T-helper 22 cell (primary cell): ENCODE measurements around the gene SRMS.
A peak's percentile ranks its signal among the peaks of the same experiment; 100 is the strongest.

Experiments
- DNase-seq: peaks from one replicate; pipeline ENCODE4 v3.0.0-alpha.2; 2020; ENCODE audit warnings: low read depth

Gene SRMS

DNA sequence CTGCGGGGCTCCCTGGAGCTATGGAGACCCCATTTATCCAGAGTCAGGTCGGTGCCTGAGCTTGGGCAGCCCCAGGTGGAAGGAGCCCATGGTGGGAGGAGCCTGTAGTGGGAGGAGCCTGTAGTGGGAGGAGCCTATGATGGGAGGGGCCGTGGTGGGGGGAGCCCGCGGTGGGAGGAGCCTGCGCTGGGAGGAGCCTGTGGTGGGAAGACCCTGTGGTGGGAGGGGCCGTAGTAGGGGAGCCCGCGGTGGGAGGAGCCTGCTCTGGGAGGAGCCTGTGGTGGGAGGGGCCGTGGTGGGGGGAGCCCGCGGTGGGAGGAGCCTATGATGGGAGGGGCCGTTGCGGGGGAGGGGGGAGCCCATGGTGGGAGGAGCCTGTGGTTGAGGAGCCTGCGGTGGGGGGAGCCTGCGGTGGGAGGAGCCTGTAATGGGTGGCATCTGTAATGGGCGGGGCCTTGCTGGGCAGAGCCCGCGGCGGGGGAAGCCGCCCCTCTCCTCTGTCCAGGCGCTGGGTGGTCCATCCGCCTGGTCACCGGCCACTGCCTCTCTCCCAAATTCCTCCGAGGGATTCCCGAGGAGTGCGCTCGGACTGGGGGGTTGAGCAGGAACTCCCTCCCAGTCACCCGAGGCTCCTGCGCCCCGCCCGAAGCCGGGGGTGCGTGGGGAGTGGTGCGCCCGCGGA is 5.8 kb upstream of the SRMS start:
- peak; percentile 93 for DNase-seq

DNA sequence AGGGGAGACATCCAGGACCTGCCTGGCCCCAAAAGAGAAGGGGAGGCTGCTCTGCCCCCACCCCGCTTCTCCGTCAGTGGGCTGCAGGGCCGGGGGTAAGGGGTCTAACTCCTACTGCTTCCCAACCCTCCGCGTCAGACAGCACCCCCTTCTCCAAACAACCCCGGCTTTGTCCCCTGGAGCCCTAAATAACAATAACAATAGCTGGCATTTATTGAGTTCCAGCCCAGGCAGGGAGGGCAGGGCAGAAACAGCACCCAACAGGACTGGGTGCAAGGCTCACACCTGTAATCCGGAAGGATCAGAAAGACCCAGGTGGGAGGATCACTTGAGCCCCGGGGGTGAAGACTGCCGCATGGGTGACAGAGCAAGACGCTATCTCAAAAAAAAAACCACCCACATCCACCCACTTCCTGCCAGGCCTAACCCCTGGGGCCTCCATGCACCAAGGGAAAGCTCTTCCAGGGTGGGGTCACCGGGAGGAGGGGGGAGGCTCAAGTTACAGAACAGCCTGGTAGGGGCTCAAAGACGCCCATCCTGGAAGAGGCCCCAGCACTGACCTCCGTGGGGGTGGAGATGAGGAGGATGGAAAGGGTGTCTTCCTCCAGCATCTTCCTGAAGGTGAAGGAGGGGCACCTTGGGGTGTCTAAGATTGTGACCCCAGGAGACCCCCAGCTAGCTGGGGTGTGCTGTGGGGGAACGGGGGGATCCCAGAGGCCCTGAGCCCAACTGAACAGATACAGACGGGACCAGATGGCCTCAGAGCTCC is 5.1 kb upstream of the SRMS start:
- peak; percentile 54 for DNase-seq

DNA sequence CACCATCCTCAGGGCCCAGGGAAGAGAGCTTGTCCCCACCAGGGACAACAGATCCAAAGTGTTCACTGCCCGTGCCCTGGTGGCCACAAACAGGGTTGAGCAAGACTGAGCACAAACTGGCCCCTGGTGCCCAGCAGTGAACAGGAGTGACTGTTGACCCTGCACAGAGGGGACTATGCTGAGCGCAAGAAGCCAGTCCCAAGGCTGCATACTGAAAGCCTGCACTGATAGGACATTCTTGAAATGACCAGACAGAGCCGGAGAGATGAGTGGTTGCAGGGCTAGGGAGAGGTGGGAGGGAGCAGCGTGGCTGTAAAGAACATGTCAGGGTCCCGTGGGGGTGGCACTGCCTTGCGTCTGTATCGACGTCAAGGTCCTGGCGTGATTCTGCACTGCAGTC is 3.5 kb upstream of the SRMS start:
- no peak for DNase-seq

DNA sequence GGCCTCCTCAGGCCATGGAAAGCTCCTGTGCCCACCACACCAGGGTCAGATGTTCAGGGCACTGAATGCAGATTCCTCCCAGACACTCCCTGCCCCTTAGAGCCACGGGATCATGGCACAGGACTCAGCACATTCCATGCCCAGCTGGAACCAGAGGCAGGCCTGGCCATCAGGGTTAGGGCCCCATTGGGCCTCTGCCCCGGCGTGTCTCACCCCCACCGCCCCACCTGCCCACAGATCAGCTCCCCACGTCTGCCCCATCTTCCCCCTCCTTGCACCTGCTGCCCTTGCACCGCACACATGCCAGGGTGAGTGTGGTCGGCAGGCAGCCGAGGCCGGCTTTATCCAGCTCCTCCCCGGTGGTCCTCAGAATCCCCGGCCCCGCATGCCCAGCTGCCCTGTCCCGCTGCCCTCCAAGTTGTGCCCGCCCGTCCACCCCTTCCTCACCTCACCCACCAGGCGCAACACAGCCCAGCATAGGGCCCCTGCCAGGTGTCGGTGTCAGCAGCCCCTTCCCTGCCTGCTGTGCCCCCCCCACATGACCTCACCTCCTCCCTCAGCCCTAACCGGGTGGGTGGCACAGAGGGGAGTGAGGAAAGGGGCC is 2.2 kb upstream of the SRMS start:
- no peak for DNase-seq

DNA sequence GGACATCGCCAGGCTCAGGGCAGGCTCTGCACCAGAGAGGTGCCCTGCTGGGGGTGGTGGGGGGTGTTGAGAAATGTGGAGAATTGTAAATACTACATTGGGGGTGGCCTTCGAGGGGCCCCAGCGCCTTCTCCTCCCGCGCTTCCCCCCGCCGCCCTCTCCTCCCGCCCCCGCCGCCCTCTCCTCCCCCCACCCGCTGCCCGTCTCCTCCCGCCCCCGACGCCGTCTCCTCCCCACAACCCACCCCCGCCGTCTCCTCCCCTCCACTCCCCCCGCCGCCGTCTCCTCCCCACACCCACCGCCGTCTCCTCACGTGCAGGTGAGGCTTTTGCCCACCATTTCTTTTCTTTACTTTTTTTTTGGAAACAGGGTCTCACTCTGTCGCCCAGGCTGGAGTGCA is 1.5 kb upstream of the SRMS start:
- no peak for DNase-seq

DNA sequence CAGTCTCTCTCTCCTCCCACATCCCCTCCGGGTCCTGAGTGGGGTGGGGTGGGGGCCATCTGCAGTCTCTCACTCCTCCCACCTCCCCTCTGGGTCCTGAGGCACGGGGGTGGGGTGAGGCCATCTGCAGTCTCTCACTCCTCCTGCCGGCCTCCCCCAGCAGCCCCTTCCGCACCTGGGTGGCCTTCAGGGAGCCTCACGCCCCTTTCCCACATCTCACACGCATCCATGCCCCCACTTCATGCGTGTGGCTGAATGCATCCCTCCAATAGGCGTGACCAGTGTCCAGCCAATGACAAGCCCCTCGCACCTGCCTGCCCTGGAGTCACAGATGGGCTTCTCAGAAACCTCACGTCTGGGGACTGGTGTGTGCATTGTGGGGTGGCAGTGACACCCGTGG is 993 bp upstream of the SRMS start:
- no peak for DNase-seq

DNA sequence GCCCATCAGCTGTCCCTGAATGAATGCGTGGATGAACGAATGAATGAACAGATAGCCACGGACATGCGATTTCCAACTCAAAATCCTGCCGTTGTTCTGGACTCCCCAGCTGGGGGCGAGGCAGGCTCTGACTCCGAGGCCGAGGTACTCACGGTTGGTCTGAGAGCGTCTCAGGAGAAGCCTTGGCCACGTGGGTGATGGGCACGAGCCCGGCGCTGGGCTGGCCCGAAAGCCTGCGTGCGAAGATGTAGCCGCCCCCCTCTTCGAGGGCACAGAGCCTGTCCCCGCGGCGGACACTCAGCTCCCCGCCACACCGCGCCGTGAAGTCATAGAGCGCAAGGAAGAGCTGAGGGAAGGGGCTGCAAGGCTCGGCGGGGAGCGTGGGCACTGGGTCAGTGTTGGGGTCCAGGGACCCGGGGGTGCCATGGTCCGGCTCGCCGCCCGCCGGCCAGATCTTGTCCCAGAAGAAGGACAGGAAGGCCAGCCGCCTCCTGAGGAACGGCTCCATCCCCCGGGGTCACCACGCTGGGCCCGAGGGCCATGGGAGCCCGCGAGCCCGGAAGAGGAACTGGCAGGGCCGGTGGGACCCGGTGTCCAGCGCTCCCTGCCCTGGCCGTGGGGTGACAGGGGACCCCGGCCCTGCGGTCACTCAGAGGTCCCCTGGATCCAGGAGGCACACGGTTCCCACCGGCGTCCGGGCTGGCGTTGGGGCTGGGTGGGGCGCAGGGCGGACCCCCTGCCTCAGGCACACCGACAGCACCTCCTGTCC is 409 bp downstream of the SRMS start:
- no peak for DNase-seq

DNA sequence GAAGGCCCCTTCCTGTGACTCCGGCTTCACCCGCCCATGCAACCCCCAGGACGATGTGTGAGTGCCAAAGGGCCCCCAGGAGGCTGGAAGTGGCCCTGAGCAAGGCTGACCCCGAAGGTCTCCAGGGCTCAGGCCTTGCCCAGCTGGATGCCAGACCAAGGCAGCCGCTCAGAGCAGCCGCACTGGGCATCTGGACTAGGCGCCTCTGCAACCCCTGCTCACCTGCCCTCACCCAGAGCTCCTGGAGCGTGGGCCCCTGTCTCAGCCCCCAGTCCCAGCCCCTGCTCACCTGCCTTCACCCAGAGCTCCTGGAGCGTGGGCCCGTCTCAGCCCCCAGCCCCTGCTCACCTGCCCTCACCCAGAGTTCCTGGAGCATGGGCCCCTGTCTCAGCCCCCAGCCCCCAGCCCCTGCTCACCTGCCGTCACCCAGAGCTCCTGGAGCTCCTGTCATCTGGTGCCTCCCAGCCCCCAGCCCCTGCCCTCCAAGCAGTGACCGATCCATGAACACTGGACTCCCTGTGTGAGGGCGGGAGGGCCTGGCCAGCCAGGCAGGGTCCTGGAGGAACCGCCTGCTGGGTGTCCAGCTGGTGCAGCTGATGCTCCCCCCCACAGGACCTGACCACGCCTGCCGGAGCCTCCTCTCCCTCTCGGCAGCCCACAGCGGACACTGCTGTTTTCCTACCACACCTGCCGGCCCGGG is 1.1 kb downstream of the SRMS start:
- no peak for DNase-seq

DNA sequence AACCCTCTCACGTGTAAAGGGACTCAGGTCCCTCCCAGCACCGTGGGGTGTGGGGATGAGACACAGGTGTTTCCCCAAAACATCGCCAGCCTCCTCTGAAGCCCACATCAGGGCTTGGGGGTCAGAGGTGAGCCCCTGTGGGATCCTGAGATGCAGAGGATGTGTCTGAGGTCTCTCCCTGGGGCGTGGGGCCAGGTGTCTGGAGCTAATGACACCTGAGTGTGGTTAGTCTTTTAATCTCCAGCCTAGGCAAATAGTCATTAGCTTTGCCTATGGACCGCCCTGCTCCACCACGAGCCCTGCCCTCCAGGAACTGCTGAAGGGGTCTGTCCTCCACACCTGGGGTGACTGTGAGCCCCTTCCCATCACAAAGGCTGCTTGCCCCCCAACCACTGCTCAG is 1.7 kb downstream of the SRMS start:
- no peak for DNase-seq

DNA sequence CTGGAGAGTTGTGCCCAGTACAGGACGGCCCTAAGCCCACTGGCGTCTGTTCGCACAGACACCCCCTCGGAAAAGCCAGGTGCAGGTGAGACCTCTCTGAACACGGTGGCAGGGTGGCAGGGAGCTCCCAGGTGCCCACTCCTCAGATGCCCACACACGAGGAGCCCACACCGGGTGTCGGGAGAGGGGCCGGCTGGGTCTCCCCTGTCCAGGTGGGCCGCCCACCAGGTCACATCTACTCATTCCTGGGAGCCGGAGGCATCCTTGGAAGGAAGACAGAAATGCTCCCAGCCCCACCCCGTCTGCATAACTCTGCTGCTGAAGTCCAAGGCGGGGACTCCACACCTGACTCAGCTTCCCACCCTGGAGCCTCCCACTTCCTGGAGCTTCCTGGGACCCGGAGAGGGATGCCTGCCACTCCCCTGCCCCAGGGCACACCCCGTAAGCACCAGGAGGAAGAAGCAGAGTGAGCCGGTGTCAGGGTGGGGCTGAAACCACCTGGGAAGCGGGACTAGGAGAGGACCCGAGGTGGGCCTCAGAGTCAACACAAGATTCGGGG is 2.5 kb downstream of the SRMS start:
- DNase-seq: no peak

DNA sequence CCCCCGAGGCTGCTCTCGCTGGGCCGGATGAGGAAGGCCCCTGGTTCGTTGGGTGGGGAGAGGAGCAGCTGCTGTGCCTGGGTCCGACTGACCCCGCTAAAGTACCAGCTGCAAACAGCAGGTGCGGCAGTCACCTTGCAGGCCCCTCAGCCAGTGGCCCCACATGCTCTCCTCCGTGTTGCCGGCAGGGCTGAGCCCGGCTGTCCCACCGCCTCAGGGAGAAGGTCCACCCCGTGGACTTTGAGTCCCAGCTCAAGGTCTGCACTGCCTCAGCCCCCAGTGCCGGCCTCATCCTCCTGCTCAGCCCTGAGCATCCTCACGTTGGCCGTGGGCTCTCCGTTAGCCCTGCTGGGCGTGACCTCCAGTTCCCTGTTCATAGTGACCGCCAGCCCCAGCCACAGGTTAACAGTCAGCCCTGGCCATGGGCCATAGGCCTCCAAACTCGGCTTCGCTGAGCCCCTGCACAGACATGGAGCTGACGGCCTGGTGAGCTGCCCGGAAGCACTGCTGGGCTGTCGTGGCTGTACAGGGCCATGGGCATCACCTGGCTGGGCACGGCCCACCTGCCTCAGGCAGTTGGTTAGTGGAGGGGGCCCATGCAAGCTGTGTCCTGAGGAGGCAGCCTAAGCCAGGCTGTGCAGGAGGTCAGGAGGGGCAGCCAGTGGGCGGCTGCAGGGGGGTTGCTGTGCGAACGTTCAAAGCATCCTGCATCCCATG is 3.1 kb downstream of the SRMS start:
- no peak for DNase-seq

DNA sequence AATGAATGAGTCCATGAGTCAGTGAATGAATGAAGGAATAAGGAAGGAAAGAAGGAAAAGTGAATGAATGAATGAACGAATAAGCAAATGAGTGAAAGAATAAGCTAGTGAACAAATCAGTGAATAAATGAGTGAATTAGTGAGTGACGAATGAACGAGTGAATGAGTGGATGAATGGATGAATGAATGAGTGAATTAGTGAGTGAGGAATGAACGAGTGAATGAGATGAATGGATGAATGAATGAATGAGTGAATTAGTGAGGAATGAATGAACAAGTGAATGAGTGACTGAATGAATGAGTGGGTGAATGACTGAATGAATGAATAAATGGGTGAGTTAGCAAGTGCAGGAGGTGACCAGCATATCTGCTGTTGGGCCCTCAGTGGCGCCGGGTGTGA is 3.8 kb downstream of the SRMS start:
- DNase-seq: no peak

DNA sequence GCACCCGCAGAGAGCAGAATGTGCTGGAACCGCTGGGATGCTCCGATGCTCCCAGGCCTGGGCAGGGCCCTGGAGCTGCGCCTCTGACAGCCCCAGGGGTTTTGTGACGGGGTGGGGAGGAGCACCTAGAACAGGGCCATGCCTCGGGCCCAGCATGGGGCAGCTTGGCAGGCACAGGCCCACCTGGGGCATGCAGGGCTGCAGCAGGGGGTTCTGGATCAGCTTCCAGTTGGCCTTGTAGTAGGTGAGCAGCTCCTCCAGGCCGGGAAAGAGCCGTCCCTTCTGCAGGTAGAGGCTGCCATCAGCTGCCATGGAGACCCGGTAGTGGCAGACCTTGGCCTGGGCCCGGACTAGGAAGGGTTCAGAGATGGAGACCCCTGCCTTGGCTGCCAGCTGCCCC is 4.4 kb downstream of the SRMS start:
- no peak for DNase-seq

DNA sequence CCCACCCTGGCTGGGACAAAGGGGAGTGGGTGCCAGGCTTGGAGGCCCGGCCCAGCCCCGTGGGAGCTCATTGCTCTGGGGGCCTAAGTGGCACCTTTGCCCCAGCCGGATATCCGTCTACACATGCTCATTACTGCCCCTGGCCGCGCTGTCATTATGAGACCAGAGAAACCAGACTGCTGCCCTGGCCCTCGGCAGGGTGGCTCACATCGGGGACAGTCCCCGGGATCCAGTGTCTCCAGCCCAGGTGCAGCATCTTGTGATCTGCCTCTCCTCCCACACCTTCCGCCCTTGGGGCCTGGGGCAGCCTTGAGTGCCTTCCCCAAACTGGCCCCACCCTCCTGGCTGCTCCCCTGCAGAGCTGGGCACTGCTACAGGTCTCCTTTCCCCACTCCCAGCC is 4.9 kb downstream of the SRMS start:
- no peak for DNase-seq

DNA sequence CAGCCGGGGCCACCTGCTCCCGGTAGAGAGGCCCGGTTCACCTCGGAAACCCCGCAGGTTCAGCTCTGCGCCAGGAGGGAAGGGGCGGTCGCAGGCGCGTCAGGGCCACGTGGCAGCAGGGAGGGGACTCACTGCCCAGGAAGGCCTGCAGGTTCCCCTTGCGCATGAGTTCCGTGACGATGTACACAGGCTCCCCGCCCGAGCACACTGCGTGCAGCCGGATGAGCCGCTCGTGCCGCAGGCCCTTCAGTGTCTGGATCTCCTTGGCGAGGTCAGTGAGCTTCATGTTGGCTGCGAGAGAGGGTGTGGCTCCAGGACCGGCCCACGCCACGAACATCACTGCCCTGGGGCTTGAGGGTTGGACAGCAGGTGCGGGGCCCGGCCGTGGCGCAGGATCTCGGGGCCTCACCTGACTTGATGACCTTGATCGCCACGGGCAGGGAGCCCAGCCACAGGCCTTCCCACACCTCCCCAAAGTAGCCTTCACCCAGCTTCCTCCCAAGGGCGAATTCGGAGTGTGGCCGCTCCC is 5.5 kb downstream of the SRMS start:
- no peak for DNase-seq

DNA sequence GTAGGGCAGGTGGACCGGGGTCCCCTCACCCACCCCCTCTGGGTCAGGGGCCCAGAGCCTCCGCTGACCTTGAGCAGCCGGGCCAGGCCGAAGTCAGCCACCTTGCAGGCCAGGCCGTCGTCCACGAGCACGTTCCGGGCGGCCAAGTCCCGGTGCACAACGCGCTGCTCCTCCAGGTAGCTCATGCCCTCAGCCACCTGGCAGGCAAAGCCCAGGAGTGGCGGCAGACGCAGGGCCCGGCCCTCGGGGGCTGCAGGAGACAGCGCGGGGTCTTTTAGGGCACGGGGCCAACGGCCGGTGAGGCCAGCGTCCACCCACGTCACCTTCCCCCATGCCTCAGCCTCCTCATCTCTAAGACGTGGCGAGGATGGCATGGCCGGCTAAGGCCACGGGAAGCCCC is 6.2 kb downstream of the SRMS start:
- no peak for DNase-seq

DNA sequence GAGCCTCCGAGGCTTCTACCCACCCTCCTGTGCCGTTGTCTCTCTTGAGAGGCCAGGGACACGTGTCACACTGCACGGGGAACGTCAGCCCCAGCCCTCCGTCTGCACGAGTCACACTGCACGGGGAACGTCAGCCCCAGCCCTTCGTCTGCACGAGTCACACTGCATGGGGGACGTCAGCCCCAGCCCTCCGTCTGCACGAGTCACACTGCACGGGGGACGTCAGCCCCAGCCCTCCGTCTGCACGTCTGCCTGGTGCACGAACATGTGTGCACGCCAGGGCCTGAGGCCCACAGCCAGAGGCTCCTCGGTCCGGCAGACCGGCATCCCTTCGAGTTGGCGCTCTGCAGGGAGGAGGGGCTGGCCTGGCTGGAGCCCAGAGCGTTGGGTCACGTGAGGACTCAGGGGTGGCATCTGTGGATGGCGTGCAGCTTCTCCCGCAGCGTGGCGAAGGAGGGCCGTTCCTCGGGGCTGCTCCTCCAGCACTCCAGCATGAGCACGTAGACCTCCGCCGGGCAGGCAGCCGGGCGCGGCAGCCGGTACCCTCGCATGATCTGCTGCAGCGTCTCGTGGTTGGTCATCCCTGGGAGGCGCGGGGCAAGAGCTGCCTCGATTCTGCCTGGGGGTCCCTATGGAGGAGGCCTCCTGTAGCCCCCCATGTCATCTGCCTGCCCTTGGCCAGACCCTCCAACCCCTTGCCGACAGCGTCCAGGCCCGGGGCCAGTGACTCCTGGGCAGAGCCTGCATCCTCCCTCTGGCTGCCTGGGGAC is 6.9 kb downstream of the SRMS start:
- DNase-seq: no peak

DNA sequence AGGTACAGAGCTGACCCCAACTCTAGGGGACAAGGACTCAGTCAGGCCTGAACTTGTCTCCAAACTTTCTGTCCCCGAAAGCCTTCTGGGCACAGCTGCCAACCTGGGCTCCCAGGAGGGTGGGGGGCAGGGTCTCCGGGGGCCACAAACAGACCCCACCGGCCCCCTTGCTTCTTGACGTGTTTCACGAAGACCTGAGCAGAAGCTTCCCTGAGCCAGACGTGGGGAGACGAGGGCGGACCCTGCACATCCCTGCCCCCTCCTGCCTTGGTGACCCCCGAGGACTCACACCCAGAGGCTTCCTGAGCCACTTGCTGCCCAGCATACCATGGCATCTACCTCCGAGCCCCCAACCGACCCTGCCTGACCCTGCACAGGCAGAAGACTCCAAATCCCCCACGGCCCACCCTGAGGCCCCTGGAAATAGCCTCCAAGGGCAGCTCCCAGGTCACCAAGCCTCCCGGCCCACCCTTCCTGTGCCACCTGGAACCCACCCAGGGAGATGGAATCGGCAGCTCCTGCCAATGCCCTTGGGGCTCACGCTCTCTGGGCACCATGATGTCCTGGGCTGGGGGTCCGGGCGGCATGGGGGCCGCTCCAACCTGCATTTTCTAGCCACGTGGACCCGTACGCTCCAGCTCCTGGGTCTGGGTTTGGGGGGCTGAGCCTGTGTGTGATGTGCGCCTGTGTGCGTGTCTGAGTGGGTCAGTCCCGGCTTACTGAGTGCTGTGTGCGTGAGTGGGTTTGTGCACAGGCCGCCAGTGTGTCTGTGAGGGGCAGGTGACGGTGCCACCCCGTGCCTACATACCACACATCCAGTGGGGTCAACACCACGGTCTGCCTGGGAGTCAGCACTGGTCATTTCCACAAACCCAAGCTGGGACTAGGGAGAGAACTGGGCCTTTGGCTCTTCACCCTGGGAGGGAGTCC is 7.8 kb downstream of the SRMS start:
- DNase-seq: no peak

DNA sequence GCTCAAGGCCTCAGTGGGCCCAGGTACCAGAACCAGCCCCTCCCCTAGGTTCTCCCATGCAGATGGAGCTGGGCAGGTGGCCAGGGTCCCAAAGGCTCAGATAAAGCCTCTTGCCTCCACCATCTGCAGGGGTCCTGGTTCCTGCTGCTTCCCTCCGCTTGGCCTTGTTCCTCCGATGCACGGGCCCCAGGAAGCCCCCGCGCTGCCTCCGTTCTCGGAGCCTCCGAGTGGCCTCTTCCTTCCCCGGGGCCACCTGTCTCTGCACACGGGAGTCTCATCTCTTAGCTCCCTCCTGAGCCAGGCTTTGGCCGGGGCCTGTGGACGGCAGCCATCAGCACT is 8.5 kb downstream of the SRMS start:
- no peak for DNase-seq
